ENCODE results near the gene LTBP1.

DNA sequence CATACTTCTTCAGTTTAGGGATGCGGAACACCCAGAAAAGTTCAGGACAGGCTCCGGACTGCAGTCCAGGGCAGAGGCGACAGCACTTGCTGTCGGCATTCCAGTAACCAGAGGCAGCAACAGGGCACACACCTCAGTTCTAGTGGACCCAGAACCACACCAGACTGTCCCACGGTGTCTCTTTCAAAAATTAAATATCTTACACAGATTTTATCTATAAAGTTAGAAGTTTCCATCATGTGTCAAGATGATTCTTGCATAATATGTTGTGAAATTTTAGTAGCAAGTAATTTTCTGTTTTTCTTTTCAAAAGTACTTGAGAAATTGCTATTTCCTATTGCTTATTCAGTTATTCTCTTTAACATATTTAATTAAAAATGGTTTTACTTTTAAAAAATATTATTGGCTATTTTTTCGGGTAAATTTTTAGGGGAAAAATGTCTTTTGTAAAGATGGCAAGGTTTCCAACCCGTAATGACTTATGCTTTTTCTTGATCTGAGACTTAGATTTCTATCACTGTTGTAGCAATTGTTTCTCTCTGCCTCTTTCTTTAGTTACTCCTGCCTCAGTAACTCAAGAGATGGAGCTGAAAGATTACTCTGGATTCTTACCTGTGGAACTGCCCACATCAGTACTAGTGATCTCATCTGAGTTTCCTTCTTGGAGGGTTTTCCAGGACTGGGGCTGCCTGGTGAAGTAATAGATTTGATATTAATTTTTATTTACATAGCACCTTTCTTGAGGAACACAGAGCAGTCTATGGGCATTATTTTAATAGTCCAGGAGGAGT is 182.7 kb downstream of the LTBP1 start:
- TF ChIP-seq POLR2A (IDR thresholded peaks at IDR 0.05; ENCODE audit: low read depth, low read length) (no peak), POLR2AphosphoS5 (IDR thresholded peaks at IDR 0.05; ENCODE audit: low read depth, low read length) (no peak)

Data from GM12892 (cell line).